Cardiac fibroblast (primary cell): ENCODE data around the gene CHCHD6.
A peak's percentile ranks its signal among the peaks of the same experiment; 100 is the strongest.

ENCODE experiments used
- DNase-seq, 2 donors: peaks; one replicate each; pipeline versions ENCODE4 v3.0.0 to v3.0.0-alpha.2; 2010; ENCODE audit warnings: low read depth in 2 of 2
- H3K4me3 ChIP-seq, 2 donors: replicated peaks in 1 of 2; 1 replicate in 1 of 2; 2 replicates in 1 of 2; pipeline ENCODE4 v1.5.1; 2011; ENCODE audit warnings: low read depth in 2 of 2, low read length in 2 of 2, mild to moderate bottlenecking in 2 of 2, moderate library complexity in 1 of 2
- CTCF ChIP-seq: IDR thresholded peaks from one replicate; pipeline ENCODE4 v1.5.1; 2011; ENCODE audit warnings: low read depth, mild to moderate bottlenecking, low read length, inconsistent platforms

Gene CHCHD6

DNA sequence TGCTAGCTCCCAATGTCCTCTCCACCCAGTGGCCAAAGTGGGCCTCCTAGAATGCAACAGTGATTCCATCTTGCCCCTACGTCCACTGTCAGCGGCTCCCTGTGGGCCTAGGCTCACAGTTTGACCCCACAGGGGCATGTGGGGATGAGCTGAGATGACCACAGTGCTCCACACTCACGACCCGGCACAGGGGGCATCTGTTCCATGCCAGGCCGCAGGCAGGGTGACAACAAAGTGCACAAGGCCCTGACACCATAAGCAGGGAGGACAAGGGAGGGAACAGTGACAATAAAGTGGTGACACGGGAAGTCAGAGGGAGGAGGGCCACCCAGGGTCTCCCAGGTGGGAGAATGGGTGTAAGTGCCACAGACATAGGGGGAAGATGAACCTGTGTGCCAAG is 273.8 kb downstream of the CHCHD6 start:
- TF ChIP-seq CTCF = no peak
- DNase-seq = no peak
- H3K4me3 ChIP-seq = no peak overlapping the region

DNA sequence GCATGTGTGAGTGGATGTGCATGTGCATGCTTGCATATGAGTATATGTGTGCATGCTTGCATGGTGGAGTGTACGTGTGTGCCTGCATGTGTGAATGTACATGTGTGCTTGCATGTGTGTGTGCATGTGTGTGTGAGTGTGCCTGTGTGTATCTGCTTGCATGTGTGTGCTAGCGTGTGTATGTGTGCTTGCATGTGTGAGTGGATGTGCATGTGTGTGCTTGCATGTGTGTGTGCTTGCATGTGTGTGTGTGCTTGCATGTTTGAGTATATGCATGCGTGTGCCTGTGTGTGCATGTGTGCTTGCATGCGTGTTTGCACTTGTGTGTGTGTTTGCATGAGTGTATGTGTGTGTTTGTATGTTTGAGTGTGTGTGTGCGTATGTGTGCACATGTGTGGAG is 274.3 kb downstream of the CHCHD6 start:
- TF ChIP-seq CTCF = no peak
- H3K4me3 ChIP-seq = no peak overlapping the region
- no peak for DNase-seq

GRCh38 chr3:126979046-126979628 is 275.1 kb downstream of the CHCHD6 start:
- DNase-seq = no peak
- TF ChIP-seq CTCF = no peak
- no peak overlapping the region for H3K4me3 ChIP-seq

- no peak overlapping the region for H3K4me3 ChIP-seq
- no peak for DNase-seq
- TF ChIP-seq CTCF = no peak
Measured at GRCh38 chr3:126980266-126980811, 276.3 kb downstream of the CHCHD6 start.

DNA sequence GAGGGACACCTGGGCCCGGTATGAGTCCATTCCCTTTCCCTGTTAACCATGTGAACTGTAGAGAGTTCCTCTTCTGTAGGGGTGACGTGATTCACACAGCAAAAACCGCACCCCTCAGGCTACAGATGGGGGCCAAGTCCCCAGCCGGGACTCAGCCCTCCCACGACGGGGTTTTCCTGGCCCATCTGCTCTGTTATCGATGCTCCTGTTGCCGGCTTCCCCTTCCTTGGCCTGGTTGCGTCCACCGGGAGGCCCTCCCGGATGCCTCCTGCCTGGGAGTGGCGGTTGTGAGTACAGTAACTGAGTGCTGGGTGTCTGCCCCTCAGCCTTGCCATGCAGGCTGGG is 278.1 kb downstream of the CHCHD6 start:
- DNase-seq = peak in 1 of 2 donors; percentile 45
- peak overlapping the region; percentile 42 to 55 for H3K4me3 ChIP-seq
- TF ChIP-seq CTCF = no peak

DNA sequence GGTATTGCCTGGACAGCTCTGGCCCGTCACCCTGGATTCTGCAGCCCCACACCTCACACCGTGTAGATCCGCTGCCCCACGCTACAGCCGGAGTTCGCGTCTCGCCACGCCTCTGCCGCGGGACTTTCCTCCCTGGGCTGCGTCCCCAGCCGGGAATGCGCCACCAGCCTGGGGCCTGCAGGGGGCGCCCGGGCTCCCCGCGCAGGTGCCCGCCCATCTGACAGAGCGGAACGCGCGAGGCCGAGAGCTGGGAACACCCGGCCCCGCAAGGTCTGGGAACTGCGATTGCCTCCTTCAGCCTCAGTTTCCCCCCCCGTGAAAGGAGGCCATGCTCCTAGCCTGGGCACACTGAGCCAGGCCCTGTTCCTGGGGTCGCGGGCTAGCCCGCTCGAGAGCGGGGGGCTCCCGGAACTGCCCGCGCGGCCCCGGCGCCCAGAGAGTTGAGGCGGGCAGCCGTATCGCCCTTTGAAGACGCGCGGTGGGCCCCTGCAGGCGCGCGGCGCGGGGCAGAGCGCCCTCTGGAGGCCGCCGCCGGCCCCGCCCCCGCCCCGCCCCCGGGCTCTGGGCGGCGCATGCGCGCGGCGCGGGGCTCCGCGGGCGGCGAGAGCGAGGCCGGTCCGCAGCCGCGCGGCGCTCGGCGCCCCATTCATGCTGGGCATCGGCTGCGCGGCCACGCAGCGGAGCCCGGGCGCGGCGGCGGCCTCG is 278.6 kb downstream of the CHCHD6 start, which contains the start of gene PLXNA1:
Gene PLXNA1, plus strand, starts transcription at position 645 of the 705 bp plus-strand sequence. CDS start 5,479 bp downstream, outside the sequence.
- peak; percentile 81 to 89 for DNase-seq
- peak; percentile 76 for TF ChIP-seq CTCF
- peak within 1 kb of the TSS; percentile 68 to 78 for H3K4me3 ChIP-seq
